Right renal cortex interstitium (tissue), 3 donors: Measurements from ENCODE around the gene LAMA5. TPM values are rescaled to one million over a fixed set of nuclear protein-coding genes. Genes with fewer than 3 reads are reported as not detected.

Source experiments
- DNase-seq, 3 donors: peaks; one replicate each; pipeline ENCODE4 v3.0.0-alpha.2; 2013; ENCODE audit warnings: low read depth in 3 of 3, low spot score in 2 of 3
- polyA plus RNA-seq, 3 donors: library from polyadenylated mRNA; unstranded; fragments of 120-200 nt; gene quantifications; one replicate each; pipeline ENCODE4 v1.2.1, GENCODE V29; 2013; ENCODE audit not compliant: insufficient read length in 3 of 3

The LAMA5 gene
- polyA plus RNA-seq, 3 donors: 72.5 to 82.7 (median 79.9) TPM

GRCh38 chr20:62293946-62294345 lies 73.2 kb downstream of the LAMA5 start:
- DNase-seq: no peak

- DNase-seq: no peak
These were observed 73.9 kb downstream of the LAMA5 start for GRCh38 chr20:62293111-62293784.

GRCh38 chr20:62292108-62292507 lies 75.0 kb downstream of the LAMA5 start:
- DNase-seq: no peak

- no peak for DNase-seq
These were observed 75.7 kb downstream of the LAMA5 start for GRCh38 chr20:62291251-62292066.

DNA sequence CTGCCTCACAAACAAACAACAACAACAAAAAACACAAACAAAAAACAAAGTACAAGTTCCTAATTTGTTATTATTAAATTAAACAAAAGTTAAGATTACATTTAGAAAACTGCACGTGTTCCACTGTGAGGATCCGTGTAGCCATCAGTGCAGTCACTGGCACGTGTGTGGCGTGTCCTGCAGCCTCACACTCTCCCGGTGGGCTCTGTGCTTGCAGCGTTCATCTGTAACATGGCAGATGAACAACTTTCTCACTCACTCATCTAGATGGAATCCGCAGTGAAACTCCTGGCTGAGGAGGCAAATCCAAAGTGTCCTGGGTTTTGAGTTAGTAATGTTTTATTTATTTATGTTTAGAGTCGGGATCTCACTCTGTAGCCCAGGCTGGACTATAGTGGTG lies 77.2 kb downstream of the LAMA5 start:
- DNase-seq: no peak

GRCh38 chr20:62289131-62289530 lies 78.0 kb downstream of the LAMA5 start:
- no peak for DNase-seq

DNA sequence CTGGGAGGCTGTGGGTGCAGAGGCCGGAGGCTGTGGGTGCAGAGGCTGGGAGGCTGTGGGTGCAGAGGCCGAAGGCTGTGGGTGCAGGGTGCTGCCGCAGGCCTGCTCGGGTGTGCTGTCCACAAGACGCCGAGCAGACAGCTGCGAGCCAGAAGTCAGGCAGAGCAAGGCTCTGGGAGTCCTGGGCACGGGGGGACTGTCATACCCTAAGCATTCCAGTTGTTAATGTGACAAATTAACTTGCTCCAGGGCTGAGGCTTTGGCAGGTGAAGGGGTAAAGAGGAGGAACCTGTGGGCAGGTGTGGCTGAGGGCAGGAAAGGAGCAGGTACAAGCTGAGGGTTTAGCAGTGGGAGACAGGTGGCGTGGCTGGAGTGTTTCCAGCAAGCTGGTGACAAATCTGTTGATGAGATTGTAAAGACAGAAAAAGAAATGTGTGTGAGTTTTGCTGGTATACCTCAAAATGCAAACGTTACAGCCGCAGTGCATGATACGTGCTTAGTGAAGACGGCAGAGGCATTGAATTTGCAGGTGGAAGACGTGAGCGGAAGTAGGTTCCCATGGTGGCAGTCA lies 78.5 kb downstream of the LAMA5 start:
- DNase-seq: no peak

DNA sequence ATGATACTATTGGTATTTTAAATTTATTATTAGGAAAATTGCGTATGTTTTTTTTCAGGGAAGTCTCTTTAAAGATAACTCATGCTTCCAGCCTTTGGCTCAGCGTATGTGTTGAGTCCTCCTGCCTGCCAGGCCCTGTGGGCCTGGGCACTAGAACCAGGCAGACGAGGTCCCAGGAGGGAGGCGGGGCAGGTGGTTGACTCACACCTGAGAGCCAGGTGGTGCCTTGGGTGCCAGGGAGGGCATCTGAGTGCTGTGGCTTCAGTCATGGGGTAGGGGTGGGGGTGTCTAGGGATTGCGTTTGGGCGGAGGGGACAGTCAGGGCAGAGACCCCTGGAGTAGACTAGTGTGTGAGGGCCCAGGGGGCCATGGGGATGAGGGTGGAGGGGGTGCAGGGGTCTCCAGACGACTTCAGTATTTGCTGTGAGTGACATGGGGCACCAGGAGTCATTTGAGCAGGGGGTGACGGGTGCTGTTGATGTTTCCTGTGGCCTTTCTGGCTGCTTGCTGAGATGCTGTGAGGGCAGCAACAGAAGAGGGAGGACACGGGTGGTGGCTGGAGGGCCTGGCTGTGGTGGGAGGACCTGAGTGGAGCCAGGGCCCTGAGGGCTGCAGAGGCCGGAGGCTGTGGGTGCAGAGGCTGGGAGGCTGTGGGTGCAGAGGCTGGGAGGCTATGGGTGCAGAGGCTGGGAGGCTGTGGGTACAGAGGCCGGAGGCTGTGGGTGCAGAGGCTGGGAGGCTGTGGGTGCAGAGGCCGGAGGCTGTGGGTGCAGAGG lies 79.2 kb downstream of the LAMA5 start:
- DNase-seq: no peak

DNA sequence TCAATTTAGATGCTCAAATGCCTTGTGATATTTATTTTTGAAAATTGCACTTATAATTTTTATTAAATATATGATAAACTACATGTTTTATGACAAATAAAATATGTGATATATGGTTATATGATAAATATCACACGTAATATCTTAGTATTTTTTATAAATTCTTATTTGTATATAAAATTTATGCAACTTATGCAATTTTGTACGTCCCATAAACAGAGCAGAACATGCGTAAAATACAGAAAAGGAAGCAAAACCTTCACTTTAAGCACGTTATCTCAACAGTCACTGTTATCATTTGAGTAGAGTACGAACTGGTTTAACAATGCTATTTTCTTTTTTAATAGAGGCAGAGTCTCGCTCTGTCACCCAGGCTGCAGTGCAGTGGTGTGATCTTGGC lies 80.0 kb downstream of the LAMA5 start:
- DNase-seq: no peak

DNA sequence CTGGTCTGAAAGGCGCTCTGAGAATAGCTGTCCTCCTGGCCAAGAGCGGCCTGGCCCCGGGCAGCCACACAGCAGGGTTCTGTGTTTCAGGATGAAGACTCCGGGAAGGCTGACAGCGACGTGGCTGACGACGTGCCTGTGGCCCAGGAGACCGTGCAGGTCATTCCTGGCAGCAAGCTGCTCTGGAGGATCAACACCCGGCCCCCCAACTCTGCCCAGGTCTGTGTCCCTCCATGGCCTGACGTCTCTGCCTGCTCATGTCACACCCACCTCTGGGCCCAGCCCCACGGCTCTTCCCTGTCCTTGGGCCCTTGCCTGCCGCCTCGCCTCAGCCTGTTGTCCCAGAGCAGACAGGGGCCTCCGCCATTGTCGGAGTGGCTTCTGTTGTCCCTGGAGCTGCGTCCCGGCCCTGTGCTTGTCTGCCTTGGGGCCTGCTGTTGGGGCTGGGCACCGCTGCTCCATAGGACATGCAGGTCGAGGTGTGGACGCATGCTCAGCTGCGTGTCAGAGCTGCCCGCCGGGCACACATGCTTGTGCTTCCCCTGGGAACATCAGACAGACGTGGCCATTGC lies 80.5 kb downstream of the LAMA5 start:
- DNase-seq: no peak

- DNase-seq: peak in 1 of 3 donors; percentile 8
These were observed 81.4 kb downstream of the LAMA5 start for GRCh38 chr20:62285722-62286121.

DNA sequence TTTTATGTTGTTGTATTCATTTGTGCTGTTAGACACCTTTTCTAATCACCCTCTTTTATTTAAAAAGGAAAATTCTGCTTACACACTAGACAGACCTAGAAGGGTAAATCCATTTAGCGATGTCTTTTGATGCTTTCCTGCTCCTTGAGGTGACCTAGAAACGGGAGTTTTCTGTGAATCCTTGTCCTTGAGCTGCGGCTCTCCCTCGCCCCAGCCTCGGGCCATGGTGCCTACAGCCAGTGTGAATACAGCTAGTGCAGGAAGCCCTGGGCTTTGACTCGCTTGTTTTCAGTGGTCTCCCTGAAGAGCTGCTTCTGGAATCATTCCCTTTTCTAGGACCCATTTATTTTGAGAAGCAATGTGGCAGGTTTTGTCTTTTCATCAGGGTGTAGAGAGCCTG lies 82.0 kb downstream of the LAMA5 start:
- no peak for DNase-seq

DNA sequence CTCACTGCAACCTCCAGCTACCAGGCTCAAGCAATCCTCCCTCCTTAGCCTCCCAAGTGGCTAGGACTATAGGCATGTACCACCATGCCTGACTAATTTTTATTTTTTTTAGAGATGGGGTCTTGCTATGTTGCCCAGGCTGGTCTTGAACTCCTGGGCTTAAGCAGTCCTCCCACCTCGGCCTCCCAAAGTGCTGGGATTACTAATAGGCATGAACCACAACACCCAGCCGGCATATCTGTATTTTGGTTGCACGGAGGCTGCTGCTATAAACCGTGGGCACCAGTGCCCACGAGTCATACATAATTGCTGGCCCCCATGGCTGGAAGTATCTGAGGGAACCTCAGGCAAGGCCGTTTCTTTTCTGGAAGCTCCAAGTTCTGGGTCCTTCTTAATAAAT lies 82.7 kb downstream of the LAMA5 start:
- no peak for DNase-seq

DNA sequence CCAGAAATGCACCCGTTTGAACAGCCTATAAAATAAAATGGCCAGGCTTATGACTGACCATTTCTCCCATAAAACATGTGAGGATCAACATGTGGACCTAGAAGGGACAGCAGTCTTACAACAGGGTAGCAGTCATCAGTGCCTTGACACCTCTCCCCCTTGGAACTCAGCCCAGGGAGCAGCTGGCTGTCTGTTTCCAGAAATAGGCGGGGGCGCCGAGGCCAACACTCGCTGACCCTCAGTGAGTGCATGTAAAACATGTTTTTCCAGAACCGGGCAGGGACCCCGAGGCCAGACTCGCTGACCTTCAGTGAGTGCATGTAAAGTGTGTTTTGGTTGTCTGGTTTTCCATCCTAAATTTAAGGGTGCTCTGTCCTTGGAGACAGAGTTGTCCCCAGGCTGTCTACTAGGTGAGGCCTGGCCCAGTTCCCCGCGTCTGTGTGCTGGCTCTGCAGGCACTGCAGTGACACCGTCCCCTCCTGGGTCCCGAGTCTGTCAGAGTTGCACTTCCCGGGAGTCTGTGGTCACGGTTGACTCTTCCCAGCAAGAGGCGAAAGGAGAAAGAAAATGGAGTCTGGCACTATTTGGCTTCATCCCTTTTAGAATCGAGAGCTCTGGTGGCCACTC lies 84.1 kb downstream of the LAMA5 start:
- no peak for DNase-seq

- no peak for DNase-seq
These were observed 85.0 kb downstream of the LAMA5 start for GRCh38 chr20:62282103-62282502.

- DNase-seq: no peak
These were observed 85.8 kb downstream of the LAMA5 start for GRCh38 chr20:62281161-62281933.

GRCh38 chr20:62280303-62280702 lies 86.8 kb downstream of the LAMA5 start:
- DNase-seq: no peak

DNA sequence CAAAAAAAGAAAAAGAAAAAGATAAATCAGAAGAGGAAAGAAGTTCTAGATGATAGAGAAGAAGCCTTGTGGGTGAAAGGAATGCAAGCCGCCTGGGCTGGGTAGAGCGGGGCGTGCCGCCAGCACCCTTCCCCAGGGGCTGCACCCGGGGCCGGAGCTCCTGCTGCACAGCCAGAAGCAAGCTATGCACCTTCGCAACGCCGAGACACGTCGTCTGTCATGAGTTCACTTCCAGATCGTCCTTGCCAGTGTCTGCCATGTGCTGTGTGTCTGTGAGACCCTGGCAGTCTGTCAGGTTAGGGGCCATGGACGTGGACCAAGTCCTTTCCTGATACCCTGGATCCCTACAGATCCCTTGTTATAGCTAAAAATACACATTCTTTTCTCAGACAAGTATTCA lies 89.9 kb downstream of the LAMA5 start:
- no peak for DNase-seq

DNA sequence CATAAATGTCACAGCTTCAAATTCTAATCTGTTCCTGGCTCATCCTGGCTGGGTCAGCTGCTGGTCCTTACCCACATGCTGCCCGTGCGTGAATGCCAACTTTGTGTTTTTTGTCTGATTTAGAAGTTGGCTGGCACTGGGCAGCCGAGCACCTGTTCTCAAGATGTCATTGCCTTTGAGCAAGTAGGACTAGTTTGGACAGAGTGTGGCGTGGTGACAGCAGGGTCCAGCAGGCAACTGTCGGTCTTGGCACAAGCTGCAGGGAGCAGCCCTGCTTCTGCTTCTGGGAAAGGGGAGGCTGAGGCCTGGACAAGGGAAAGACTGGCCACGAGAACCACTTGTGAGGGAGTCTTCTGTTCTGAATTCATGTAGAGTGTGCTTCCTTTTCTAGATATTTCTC lies 90.7 kb downstream of the LAMA5 start:
- DNase-seq: no peak

DNA sequence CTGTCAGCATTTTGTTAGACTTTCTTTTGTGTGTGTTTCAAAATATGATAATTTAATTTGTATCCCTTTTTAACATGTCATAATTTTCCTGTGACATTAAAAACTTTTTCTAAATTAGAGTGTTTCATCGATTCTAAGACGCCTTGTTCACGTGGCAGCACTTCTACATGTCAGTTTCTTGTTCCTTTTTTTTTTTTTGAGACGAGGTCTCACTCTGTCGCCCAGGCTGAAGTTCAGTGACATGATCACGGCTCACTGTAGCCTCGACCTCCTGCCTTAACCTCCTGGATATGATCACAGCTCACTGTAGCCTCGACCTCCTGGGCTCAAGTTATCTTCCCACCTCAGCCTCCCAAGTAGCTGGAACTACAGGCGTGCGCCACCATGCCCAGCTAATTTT lies 91.9 kb downstream of the LAMA5 start:
- DNase-seq: no peak
